Neural crest cell (in vitro differentiated cells): ENCODE data around the gene EIF4G2. TPM values are rescaled to one million over a fixed set of nuclear protein-coding genes. Genes with fewer than 3 reads are reported as not detected.
A peak's percentile ranks its signal among the peaks of the same experiment; 100 is the strongest.

Experiments used
- DNase-seq: peaks from one replicate; pipeline ENCODE4 v3.0.0; 2021; ENCODE audit warnings: low read depth, mixed read lengths, low spot score
- H3K27ac Mint-ChIP-seq: one replicate; pipeline ENCODE4 v1.8.0; 2021; ENCODE audit warnings: mild to moderate bottlenecking, mixed read lengths; ENCODE audit not compliant: unreplicated experiment
- H3K27me3 Mint-ChIP-seq: 2 replicates; pipeline ENCODE4 v1.8.0; 2021; ENCODE audit warnings: low read depth, mild to moderate bottlenecking, mixed read lengths
- H3K36me3 Mint-ChIP-seq: 2 replicates; pipeline ENCODE4 v1.8.0; 2021; ENCODE audit warnings: low read depth, mild to moderate bottlenecking, mixed read lengths
- H3K4me1 Mint-ChIP-seq: 2 replicates; pipeline ENCODE4 v1.8.0; 2021; ENCODE audit warnings: mixed read lengths
- H3K4me3 Mint-ChIP-seq: one replicate; pipeline ENCODE4 v1.8.0; 2021; ENCODE audit warnings: mild to moderate bottlenecking, mixed read lengths
- H3K9me3 Mint-ChIP-seq: 2 replicates; pipeline ENCODE4 v1.8.0; 2021; ENCODE audit warnings: mixed read lengths
- total RNA-seq: library from RNA; stranded (reverse); gene quantifications from 2 replicates; pipeline ENCODE4 v1.2.1, GENCODE V29; 2021
- TF ChIP-seq, protein P1 (sequence below): fragments of 200-600 bp; sonication (generic); conservative IDR thresholded peaks from 2 replicates; pipeline ENCODE4 v1.5.0; 2021; ENCODE audit warnings: antibody characterized with exemption, mild to moderate bottlenecking

EIF4G2 gene
- total RNA-seq, 1 donor from 2014 or later: 1,333 TPM

DNA sequence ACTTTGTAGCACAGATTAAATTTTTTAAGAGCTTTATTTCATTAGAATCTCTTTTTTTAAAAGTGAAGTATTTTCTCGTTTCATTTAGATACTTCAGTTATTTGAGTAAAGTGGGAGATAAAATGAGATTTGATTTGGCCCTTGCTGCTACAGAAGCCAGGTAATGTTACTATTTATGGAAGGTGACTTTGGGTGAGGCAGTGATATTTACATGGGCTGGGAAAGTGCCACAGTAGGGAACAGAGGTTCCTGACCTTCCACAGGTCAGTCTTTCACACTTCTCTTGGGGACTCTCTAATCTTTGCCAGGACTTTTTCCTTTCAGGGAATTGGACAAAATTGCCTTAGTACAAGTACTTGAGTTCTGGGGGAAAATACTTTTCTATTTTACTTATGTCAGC is 37.3 kb downstream of the EIF4G2 start:
- no peaks in the 10 kb centered on the region for H3K9me3 Mint-ChIP-seq
- DNase-seq: no peak
- H3K27ac Mint-ChIP-seq: no peak overlapping the region
- peaks cover 8% of the 10 kb centered on the region for H3K36me3 Mint-ChIP-seq
- no peak overlapping the region for H3K4me3 Mint-ChIP-seq
- no peaks in the 10 kb centered on the region for H3K27me3 Mint-ChIP-seq
- TF ChIP-seq, protein P1, sequence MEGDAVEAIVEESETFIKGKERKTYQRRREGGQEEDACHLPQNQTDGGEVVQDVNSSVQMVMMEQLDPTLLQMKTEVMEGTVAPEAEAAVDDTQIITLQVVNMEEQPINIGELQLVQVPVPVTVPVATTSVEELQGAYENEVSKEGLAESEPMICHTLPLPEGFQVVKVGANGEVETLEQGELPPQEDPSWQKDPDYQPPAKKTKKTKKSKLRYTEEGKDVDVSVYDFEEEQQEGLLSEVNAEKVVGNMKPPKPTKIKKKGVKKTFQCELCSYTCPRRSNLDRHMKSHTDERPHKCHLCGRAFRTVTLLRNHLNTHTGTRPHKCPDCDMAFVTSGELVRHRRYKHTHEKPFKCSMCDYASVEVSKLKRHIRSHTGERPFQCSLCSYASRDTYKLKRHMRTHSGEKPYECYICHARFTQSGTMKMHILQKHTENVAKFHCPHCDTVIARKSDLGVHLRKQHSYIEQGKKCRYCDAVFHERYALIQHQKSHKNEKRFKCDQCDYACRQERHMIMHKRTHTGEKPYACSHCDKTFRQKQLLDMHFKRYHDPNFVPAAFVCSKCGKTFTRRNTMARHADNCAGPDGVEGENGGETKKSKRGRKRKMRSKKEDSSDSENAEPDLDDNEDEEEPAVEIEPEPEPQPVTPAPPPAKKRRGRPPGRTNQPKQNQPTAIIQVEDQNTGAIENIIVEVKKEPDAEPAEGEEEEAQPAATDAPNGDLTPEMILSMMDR: no peak
- no peaks in the 10 kb centered on the region for H3K4me1 Mint-ChIP-seq

DNA sequence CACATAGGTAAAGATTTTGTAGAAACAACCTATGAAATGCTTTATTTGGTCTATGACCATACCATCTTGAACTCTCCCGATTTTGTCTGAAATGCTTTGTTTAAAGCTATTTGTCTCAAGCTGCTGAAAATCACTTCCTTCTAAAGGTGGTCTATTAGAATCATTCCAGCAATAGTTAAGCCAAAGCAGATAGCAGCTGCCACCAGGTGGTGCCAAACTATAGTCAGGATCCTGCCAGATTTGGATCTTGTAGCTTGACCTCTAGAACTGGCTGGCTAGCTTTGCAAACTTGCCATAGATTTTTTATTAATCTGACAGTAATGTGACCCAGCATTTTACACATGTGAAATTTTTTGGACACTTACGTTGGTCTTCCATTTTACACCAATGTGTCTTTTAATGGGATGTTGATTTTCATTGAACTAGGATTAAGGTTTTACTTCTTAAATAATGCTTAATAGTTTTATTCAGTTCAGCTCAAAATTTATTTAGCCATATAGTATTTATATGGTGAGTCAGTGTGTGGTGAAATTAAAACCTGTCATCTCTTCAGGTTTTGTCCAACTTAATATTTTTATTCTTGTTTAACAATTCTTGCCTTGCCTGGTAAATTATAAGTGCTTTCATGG is 38.0 kb downstream of the EIF4G2 start:
- Mint-ChIP-seq H3K27ac (no peak overlapping the region), H3K4me1 (no peaks in the 10 kb centered on the region), H3K36me3 (peaks cover 7% of the 10 kb centered on the region), H3K9me3 (no peaks in the 10 kb centered on the region), H3K4me3 (no peak overlapping the region), H3K27me3 (no peaks in the 10 kb centered on the region)
- TF ChIP-seq, protein P1: peak; percentile 80
- peak; percentile 39 for DNase-seq

DNA sequence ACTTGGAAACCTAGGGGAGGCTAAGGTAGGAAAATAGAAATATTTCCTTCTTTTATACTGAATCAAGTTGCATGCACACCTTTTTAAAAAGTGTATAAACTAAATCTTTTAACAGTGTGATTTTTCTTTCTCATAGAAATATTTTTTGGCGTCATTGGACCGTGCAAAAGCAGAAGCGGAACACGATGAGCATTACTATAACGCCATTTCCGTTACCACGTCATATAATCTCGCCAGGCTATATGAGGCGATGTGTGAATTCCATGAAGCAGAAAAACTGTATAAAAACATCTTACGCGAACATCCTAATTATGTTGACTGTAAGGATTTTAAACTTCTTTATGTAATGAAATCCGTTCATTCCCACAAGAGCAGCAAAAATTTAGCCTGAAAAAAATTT is 44.3 kb downstream of the EIF4G2 start:
- Mint-ChIP-seq H3K4me1 (no peaks in the 10 kb centered on the region), H3K27me3 (no peaks in the 10 kb centered on the region), H3K36me3 (peaks cover 15% of the 10 kb centered on the region), H3K4me3 (no peak overlapping the region), H3K9me3 (no peaks in the 10 kb centered on the region), H3K27ac (no peak overlapping the region)
- DNase-seq: no peak
- TF ChIP-seq, protein P1: no peak

DNA sequence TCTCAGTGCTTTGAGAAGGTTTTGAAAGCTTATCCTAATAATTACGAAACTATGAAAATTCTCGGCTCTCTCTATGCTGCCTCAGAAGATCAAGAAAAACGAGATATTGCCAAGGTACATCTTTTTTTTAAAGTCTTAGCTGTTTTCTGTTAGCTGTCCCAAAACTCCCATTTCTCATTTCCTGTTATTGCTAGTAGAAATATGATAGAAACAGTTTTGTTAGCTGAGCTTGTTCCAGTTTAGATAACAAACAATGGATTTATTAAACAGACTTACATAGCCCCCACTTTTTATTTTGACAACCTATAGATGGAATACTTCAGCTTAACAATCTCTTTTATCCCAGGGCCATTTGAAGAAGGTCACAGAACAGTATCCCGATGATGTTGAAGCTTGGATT is 45.0 kb downstream of the EIF4G2 start:
- no peak overlapping the region for H3K4me3 Mint-ChIP-seq
- no peaks in the 10 kb centered on the region for H3K27me3 Mint-ChIP-seq
- no peak overlapping the region for H3K27ac Mint-ChIP-seq

DNA sequence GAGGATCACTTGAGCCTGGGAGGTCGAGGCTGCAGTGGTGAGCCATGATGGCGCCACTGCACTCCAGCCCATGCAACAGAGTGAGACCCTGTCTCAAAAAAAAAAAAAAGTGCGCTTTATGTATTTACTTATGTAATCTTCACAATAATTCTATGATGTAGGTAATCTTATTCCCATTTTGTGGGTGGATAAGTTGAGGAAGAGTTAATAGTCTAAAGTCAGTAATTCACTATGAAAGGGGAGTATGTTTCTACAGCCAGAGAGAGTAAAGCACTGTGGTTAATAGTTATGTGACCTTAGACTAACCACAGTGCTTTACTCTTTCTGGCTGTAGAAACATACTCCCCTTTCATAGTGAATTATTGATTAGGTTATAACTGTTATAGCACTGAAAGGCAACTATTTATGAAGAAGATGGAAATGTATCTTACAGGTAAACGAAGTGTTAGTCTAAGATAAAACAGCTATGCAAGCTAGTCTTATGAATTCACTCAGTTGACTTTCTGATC is 45.8 kb downstream of the EIF4G2 start:
- Mint-ChIP-seq H3K9me3 (no peaks in the 10 kb centered on the region), H3K27ac (no peak overlapping the region), H3K4me3 (no peak overlapping the region), H3K4me1 (no peaks in the 10 kb centered on the region), H3K36me3 (peaks cover 15% of the 10 kb centered on the region), H3K27me3 (no peaks in the 10 kb centered on the region)
- TF ChIP-seq, protein P1: no peak
- DNase-seq: no peak

More for the DNA sequence above, 45.0 kb downstream of the EIF4G2 start:
- peaks cover 15% of the 10 kb centered on the region for H3K36me3 Mint-ChIP-seq
- no peaks in the 10 kb centered on the region for H3K9me3 Mint-ChIP-seq
- TF ChIP-seq, protein P1: no peak
- DNase-seq: no peak
- no peaks in the 10 kb centered on the region for H3K4me1 Mint-ChIP-seq
